ENCODE measurements around the gene ESAM. TPM values are rescaled to one million over a fixed set of nuclear protein-coding genes. Genes with fewer than 3 reads are reported as not detected.

Gene ESAM
- total RNA-seq, 1 experiment from 2014 or later, result 0.92 TPM

DNA sequence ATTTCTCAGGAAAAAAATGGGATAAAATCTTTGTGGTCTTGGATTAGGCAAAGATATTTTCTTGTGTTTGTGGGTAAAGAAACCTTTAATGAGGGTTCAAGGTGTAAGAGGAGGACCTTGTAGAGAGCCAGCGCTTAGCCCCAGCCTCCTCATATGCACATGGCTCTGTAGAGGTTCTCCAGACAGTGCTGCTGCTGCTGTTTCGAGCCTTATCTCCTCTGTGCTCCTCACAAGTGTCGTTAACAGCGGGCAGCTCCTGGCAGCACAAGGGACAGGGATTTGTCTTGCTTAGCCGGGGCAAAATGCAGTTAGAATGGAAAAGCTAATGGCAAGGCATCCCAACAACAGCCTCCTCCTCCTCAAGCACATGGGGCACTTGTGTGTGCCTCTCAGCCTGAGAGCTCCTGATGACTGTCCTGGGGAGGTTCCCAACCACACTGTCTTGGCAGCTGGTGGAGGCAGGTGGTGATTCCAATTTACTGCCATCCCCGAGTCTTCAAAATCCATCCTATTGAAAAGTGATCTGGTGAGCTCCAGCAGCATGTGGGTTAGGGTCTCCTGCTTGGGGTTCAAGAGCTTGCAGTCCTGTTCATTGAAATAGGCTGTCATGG is 45.7 kb upstream of the ESAM start:
- TF ChIP-seq, protein P1, sequence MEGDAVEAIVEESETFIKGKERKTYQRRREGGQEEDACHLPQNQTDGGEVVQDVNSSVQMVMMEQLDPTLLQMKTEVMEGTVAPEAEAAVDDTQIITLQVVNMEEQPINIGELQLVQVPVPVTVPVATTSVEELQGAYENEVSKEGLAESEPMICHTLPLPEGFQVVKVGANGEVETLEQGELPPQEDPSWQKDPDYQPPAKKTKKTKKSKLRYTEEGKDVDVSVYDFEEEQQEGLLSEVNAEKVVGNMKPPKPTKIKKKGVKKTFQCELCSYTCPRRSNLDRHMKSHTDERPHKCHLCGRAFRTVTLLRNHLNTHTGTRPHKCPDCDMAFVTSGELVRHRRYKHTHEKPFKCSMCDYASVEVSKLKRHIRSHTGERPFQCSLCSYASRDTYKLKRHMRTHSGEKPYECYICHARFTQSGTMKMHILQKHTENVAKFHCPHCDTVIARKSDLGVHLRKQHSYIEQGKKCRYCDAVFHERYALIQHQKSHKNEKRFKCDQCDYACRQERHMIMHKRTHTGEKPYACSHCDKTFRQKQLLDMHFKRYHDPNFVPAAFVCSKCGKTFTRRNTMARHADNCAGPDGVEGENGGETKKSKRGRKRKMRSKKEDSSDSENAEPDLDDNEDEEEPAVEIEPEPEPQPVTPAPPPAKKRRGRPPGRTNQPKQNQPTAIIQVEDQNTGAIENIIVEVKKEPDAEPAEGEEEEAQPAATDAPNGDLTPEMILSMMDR (conservative IDR thresholded peaks at IDR 0.05), result no peak
- Mint-ChIP-seq H3K9me3 (peaks cover 0 to 8% of the 10 kb centered on the region in 2 experiments; a peak in 1 of 5 replicates), H3K4me1 (no peaks in the 10 kb centered on the region), H3K27me3 (ENCODE audit: low read depth) (no peaks in the 10 kb centered on the region; the same call in 1 of the 2 replicates), H3K4me3 (no peak overlapping the region), H3K27ac (no peak overlapping the region), H3K36me3 (ENCODE audit: insufficient read depth in 1 of 3, low read depth in 3 of 3) (peaks cover 6 to 22% (median 6%) of the 10 kb centered on the region in 3 experiments; a peak in 6 of 7 replicates)
- Histone ChIP-seq H3K9me3 (ENCODE audit: control insufficient read depth, low read depth, low read length) (no peaks in the 10 kb centered on the region), H3K4ac (ENCODE audit: low read depth, low read length) (no peak overlapping the region), H3K56ac (ENCODE audit: insufficient read length, low read depth, low read length) (no peak overlapping the region), H2BK15ac (ENCODE audit: low read depth, low read length) (no peak overlapping the region), H3K27ac (ENCODE audit: insufficient read length, low read depth, low read length) (no peak overlapping the region), H3K79me2 (ENCODE audit: insufficient read depth, low read length) (no peaks in the 10 kb centered on the region), H3K4me2 (ENCODE audit: insufficient read depth, insufficient read length, low read length) (no peak overlapping the region), H3K14ac (ENCODE audit: insufficient read depth, low read length) (no peak overlapping the region), H3K27me3 (ENCODE audit: insufficient read depth, low read length) (no peaks in the 10 kb centered on the region), H2AK5ac (ENCODE audit: insufficient read length, low read length) (no peak overlapping the region), H2BK5ac (ENCODE audit: insufficient read length, low read length) (no peak overlapping the region), H3K23me2 (ENCODE audit: insufficient read length, low read depth, low read length, poor library complexity, severe bottlenecking) (no peaks in the 10 kb centered on the region), H4K20me1 (ENCODE audit: control insufficient read depth, insufficient read depth, insufficient read length) (no peaks in the 10 kb centered on the region), H4K91ac (ENCODE audit: insufficient read length, low read depth, low read length) (no peak overlapping the region), H2AFZ (ENCODE audit: low read length) (no peak overlapping the region), H2BK12ac (ENCODE audit: insufficient read length, low read depth, low read length) (no peak overlapping the region), H3K4me1 (ENCODE audit: insufficient read depth, low read length) (no peaks in the 10 kb centered on the region), H4K8ac (replicated peaks; ENCODE audit: insufficient read length, low read depth, low read length) (no peak overlapping the region), H3K79me1 (ENCODE audit: insufficient read depth, low read depth, low read length, poor library complexity, severe bottlenecking) (no peaks in the 10 kb centered on the region), H3K9ac (ENCODE audit: extremely low read depth, insufficient read length, low read length) (no peak overlapping the region), H2BK20ac (ENCODE audit: low read depth, low read length, poor library complexity, severe bottlenecking) (no peak overlapping the region), H3K18ac (ENCODE audit: insufficient read length, low read depth, low read length) (no peak overlapping the region), H3T11ph (ENCODE audit: low read length) (no peak overlapping the region), H4K5ac (ENCODE audit: insufficient read length, low read depth, low read length) (no peak overlapping the region), H3K23ac (ENCODE audit: insufficient read length, low read depth, low read length) (no peak overlapping the region), H2BK120ac (ENCODE audit: low read depth, low read length, poor library complexity, severe bottlenecking) (no peak overlapping the region)
- WGBS (ENCODE audit: extremely low coverage, insufficient read length, low lambda C conversion rate), result no CpG with 5 or more reads among the region's 6 CpGs
- no peak for DNase-seq

All from H9 (cell line).